ENCODE measurements around the gene PROKR2. TPM values are rescaled to one million over a fixed set of nuclear protein-coding genes. Genes with fewer than 3 reads are reported as not detected.

The PROKR2 gene
- total RNA-seq, 4 donors from 2014 or later, result 0.83 TPM; not detected in 3

- Histone ChIP-seq H3K9me3 (no peaks in the 10 kb centered on the region), H3K4me1 (no peaks in the 10 kb centered on the region), H3K4me3 (no peak overlapping the region), H3K27me3 (no peaks in the 10 kb centered on the region), H3K36me3 (no peaks in the 10 kb centered on the region), H3K27ac (no peak overlapping the region)
- intact Hi-C loops (cut with DNase I; ENCODE audit: low total_unique reads), result no loop called here
- no peak for DNase-seq
- TF ChIP-seq CTCF (IDR thresholded peaks at IDR 0.05) (no peak), POLR2A (IDR thresholded peaks at IDR 0.05) (no peak)
Measured at GRCh38 chr20:5349448-5349847, 32.7 kb upstream of the PROKR2 start.

- TF ChIP-seq CTCF (IDR thresholded peaks at IDR 0.05), result no peak
- TF ChIP-seq POLR2A (IDR thresholded peaks at IDR 0.05), result no peak
- Histone ChIP-seq H3K27me3 (no peaks in the 10 kb centered on the region), H3K4me1 (no peaks in the 10 kb centered on the region), H3K27ac (no peak overlapping the region), H3K4me3 (no peak overlapping the region), H3K36me3 (no peaks in the 10 kb centered on the region), H3K9me3 (no peaks in the 10 kb centered on the region)
- intact Hi-C loops (cut with DNase I; ENCODE audit: low total_unique reads), result no loop called here
- no peak for DNase-seq
Measured at GRCh38 chr20:5342021-5342420, 25.3 kb upstream of the PROKR2 start.

- no peak for TF ChIP-seq POLR2A (IDR thresholded peaks at IDR 0.05)
- no peak for TF ChIP-seq CTCF (IDR thresholded peaks at IDR 0.05)
- H3K9me3 ChIP-seq, result no peaks in the 10 kb centered on the region
- no peaks in the 10 kb centered on the region for H3K4me1 ChIP-seq
- H3K4me3 ChIP-seq, result no peak overlapping the region
- no peak for DNase-seq
- no peaks in the 10 kb centered on the region for H3K36me3 ChIP-seq
- no peak overlapping the region for H3K27ac ChIP-seq
- intact Hi-C loops (cut with DNase I; ENCODE audit: low total_unique reads), result no loop called here
- no peaks in the 10 kb centered on the region for H3K27me3 ChIP-seq
Measured at GRCh38 chr20:5331340-5331739, 14.6 kb upstream of the PROKR2 start.

GRCh38 chr20:5328268-5328667 lies 11.5 kb upstream of the PROKR2 start:
- H3K27me3 ChIP-seq, result no peaks in the 10 kb centered on the region
- H3K27ac ChIP-seq, result no peak overlapping the region
- TF ChIP-seq CTCF (IDR thresholded peaks at IDR 0.05) (no peak), POLR2A (IDR thresholded peaks at IDR 0.05) (no peak)
- intact Hi-C loops (cut with DNase I; ENCODE audit: low total_unique reads), result no loop called here
- H3K4me1 ChIP-seq, result no peaks in the 10 kb centered on the region
- no peak for DNase-seq
- no peaks in the 10 kb centered on the region for H3K36me3 ChIP-seq
- H3K9me3 ChIP-seq, result no peaks in the 10 kb centered on the region
- H3K4me3 ChIP-seq, result no peak overlapping the region

GRCh38 chr20:5327356-5327755 lies 10.6 kb upstream of the PROKR2 start:
- intact Hi-C loops (cut with DNase I; ENCODE audit: low total_unique reads), result no loop called here
- H3K36me3 ChIP-seq, result no peaks in the 10 kb centered on the region
- no peak for TF ChIP-seq POLR2A (IDR thresholded peaks at IDR 0.05)
- TF ChIP-seq CTCF (IDR thresholded peaks at IDR 0.05), result no peak

More at GRCh38 chr20:5327356-5327755, 10.6 kb upstream of the PROKR2 start:
- no peak for DNase-seq
- Histone ChIP-seq H3K27ac (no peak overlapping the region), H3K4me3 (no peak overlapping the region), H3K27me3 (no peaks in the 10 kb centered on the region), H3K9me3 (no peaks in the 10 kb centered on the region), H3K4me1 (no peaks in the 10 kb centered on the region)
